ENCODE data around the gene MEMO1. TPM values are rescaled to one million over a fixed set of nuclear protein-coding genes. Genes with fewer than 3 reads are reported as not detected.

Gene MEMO1
- polyA plus RNA-seq, 1 of the 3 experiments (the other 2 are of a cell fraction): 54.3 TPM

GRCh38 chr2:31945572-31945935, 65.3 kb downstream of the MEMO1 start:
- no peaks in the 10 kb centered on the region for H3K27me3 ChIP-seq (ENCODE audit: insufficient read depth)
- peaks cover 46% of the 10 kb centered on the region for H4K20me1 ChIP-seq (ENCODE audit: insufficient read depth)
- DNase-seq: no peak
- peaks cover 0 to 5% of the 10 kb centered on the region in 2 experiments; a peak in 1 of 4 replicates for H3K4me1 ChIP-seq (ENCODE audit: control insufficient read depth in 1 of 2, insufficient read depth in 2 of 2, low read depth in 1 of 2, low read length in 1 of 2)
- H3K36me3 ChIP-seq (replicated peaks in 1 of 2; ENCODE audit: control insufficient read depth in 1 of 2, insufficient read depth in 2 of 2, low read length in 1 of 2): peaks cover 2 to 16% of the 10 kb centered on the region in 2 experiments
- peaks cover 87% of the 10 kb centered on the region for H3K79me2 ChIP-seq (ENCODE audit: insufficient read depth)
- H3F3A ChIP-seq (replicated peaks; ENCODE audit: insufficient read depth): no peaks in the 10 kb centered on the region
- no peaks in the 10 kb centered on the region for H3K9me2 ChIP-seq
- H3K27ac ChIP-seq (ENCODE audit: low read depth in 2 of 2, low read length in 1 of 2): no peak overlapping the region
- no peak overlapping the region for H2AFZ ChIP-seq (ENCODE audit: low read depth)
- no peak overlapping the region for H3K9ac ChIP-seq
- no peaks in the 10 kb centered on the region for H3K9me3 ChIP-seq
- POLR2A ChIA-PET: no interaction called here
- WGBS (ENCODE audit: low lambda C conversion rate): 79% methylated on average over 1 of the region's 1 CpG
- TF ChIP-seq CTCF (IDR thresholded peaks at IDR 0.05) (no peak), MXI1 (IDR thresholded peaks at IDR 0.05; ENCODE audit: low read depth, low read length) (no peak), USF1 (IDR thresholded peaks at IDR 0.05; ENCODE audit: borderline replicate concordance, low read depth) (no peak)
- no peak overlapping the region for H3K4me3 ChIP-seq (ENCODE audit: low read depth in 2 of 2, low read length in 1 of 2)
- H3K4me2 ChIP-seq: no peak overlapping the region
- CTCF ChIA-PET: no interaction called here

- H3K4me3 ChIP-seq (ENCODE audit: low read depth in 2 of 2, low read length in 1 of 2): no peak overlapping the region
- peaks cover 41% of the 10 kb centered on the region for H4K20me1 ChIP-seq (ENCODE audit: insufficient read depth)
- no peak overlapping the region for H3K9ac ChIP-seq
- TF ChIP-seq GABPA (IDR thresholded peaks at IDR 0.05; ENCODE audit: low read depth) (no peak), EZH2phosphoT487 (IDR thresholded peaks at IDR 0.05; ENCODE audit: borderline replicate concordance, low read depth) (no peak), IRF3 (IDR thresholded peaks at IDR 0.05; ENCODE audit: low read depth, low read length) (no peak), GATA2 (CRISPR knock-in tag; IDR thresholded peaks at IDR 0.05) (no peak), TAF1 (IDR thresholded peaks at IDR 0.05; ENCODE audit: borderline replicate concordance, low read depth, low read length) (no peak), CHD2 (IDR thresholded peaks at IDR 0.05; ENCODE audit: low read length, partially characterized antibody) (no peak), PBX3 (IDR thresholded peaks at IDR 0.05) (no peak), USF2 (IDR thresholded peaks at IDR 0.05; ENCODE audit: borderline replicate concordance, low read depth, low read length) (no peak)
- ChIA-PET POLR2A (no interaction called here), CTCF (no interaction called here)
- no peak overlapping the region for H3K4me2 ChIP-seq
- H3K27ac ChIP-seq (ENCODE audit: low read depth in 2 of 2, low read length in 1 of 2): no peak overlapping the region
- H3F3A ChIP-seq (replicated peaks; ENCODE audit: insufficient read depth): no peaks in the 10 kb centered on the region
- H3K9me3 ChIP-seq: no peaks in the 10 kb centered on the region
- H3K36me3 ChIP-seq (replicated peaks in 1 of 2; ENCODE audit: control insufficient read depth in 1 of 2, insufficient read depth in 2 of 2, low read length in 1 of 2): peaks cover 2 to 16% of the 10 kb centered on the region in 2 experiments
- no peak for DNase-seq
- H2AFZ ChIP-seq (ENCODE audit: low read depth): no peak overlapping the region
- no peaks in the 10 kb centered on the region for H3K27me3 ChIP-seq (ENCODE audit: insufficient read depth)
- H3K79me2 ChIP-seq (ENCODE audit: insufficient read depth): peaks cover 83% of the 10 kb centered on the region
- 94% methylated on average over 2 of the region's 2 CpGs for WGBS (ENCODE audit: low lambda C conversion rate)
- H3K4me1 ChIP-seq (ENCODE audit: control insufficient read depth in 1 of 2, insufficient read depth in 2 of 2, low read depth in 1 of 2, low read length in 1 of 2): peaks cover 0 to 5% of the 10 kb centered on the region in 2 experiments; a peak in 1 of 4 replicates
- no peaks in the 10 kb centered on the region for H3K9me2 ChIP-seq
Observed at GRCh38 chr2:31944828-31945571, 65.8 kb downstream of the MEMO1 start.
